IPS-11a (cell line): ENCODE data around the gene ECHS1.

ENCODE experiments used
- H3K4me3 ChIP-seq: one replicate; pipeline ENCODE4 v1.5.1; 2013; ENCODE audit warnings: low read depth, low read length, control low read depth

Gene ECHS1

GRCh38 chr10:133359554-133359971 is 13.6 kb downstream of the ECHS1 start:
- H3K4me3 ChIP-seq: no peak overlapping the region

GRCh38 chr10:133358925-133359310 is 14.2 kb downstream of the ECHS1 start:
- H3K4me3 ChIP-seq: no peak overlapping the region

- no peak overlapping the region for H3K4me3 ChIP-seq
Measured at GRCh38 chr10:133358162-133358924, 14.8 kb downstream of the ECHS1 start.

GRCh38 chr10:133357285-133358161 is 15.6 kb downstream of the ECHS1 start, which contains the start of gene FUOM:
TSS of gene FUOM (minus strand) at chr10:133358019. CDS start at chr10:133358007, 12 bp downstream.
- H3K4me3 ChIP-seq: peak within 1 kb of the TSS; percentile 67

- H3K4me3 ChIP-seq: peak overlapping the region; percentile 67
Measured at GRCh38 chr10:133356549-133357284, 16.4 kb downstream of the ECHS1 start.

- no peak overlapping the region for H3K4me3 ChIP-seq
Measured at GRCh38 chr10:133355991-133356390, 17.2 kb downstream of the ECHS1 start.

GRCh38 chr10:133355266-133355665 is 17.9 kb downstream of the ECHS1 start:
- H3K4me3 ChIP-seq: no peak overlapping the region

- no peak overlapping the region for H3K4me3 ChIP-seq
Measured at GRCh38 chr10:133354672-133355240, 18.4 kb downstream of the ECHS1 start.

- H3K4me3 ChIP-seq: no peak overlapping the region
Measured at GRCh38 chr10:133353988-133354605, 19.1 kb downstream of the ECHS1 start.

GRCh38 chr10:133353202-133353959 is 19.8 kb downstream of the ECHS1 start:
- H3K4me3 ChIP-seq: no peak overlapping the region

GRCh38 chr10:133351408-133352318 is 21.5 kb downstream of the ECHS1 start:
- H3K4me3 ChIP-seq: no peak overlapping the region

GRCh38 chr10:133350950-133351329 is 22.2 kb downstream of the ECHS1 start:
- H3K4me3 ChIP-seq: no peak overlapping the region

- no peak overlapping the region for H3K4me3 ChIP-seq
Measured at GRCh38 chr10:133350283-133350949, 22.7 kb downstream of the ECHS1 start.

- H3K4me3 ChIP-seq: no peak overlapping the region
Measured at GRCh38 chr10:133349577-133350011, 23.6 kb downstream of the ECHS1 start.

GRCh38 chr10:133349160-133349568 is 24.0 kb downstream of the ECHS1 start:
- no peak overlapping the region for H3K4me3 ChIP-seq

GRCh38 chr10:133347710-133348517 is 25.2 kb downstream of the ECHS1 start:
- H3K4me3 ChIP-seq: no peak overlapping the region

GRCh38 chr10:133346413-133346812 is 26.7 kb downstream of the ECHS1 start:
- H3K4me3 ChIP-seq: no peak overlapping the region
